Stimulated activated naive B cell treated with anti-CD40 and anti-IgM and Interleukin-4, amounts not matched to agents 10 μg/mL and 1 μg/mL and 100 μg/mL, for 72 hours (primary cell): Measurements from ENCODE around the gene CHRDL1.
"Not testable (repeated sequence)": the region's sequence is repeated elsewhere in the genome, so short reads cannot be mapped to it uniquely, and the experiment has no call there.

Experiments
- ATAC-seq, 2 donors: fragments of 150-1000 bp; cut with Tn5 transposase; replicated peaks; 2 replicates each; pipeline ENCODE4 v1.10.0; 2021; ENCODE audit warnings: moderate library complexity in 1 of 2
- DNase-seq: peaks from one replicate; pipeline ENCODE4 v3.0.0; 2021
- H3K27ac Mint-ChIP-seq: one replicate; pipeline ENCODE4 v1.8.0; 2022; ENCODE audit warnings: mild to moderate bottlenecking, mixed read lengths
- H3K27me3 Mint-ChIP-seq, 2 donors: one replicate each; pipeline ENCODE4 v1.8.0; 2022; ENCODE audit warnings: mixed read lengths in 2 of 2
- H3K36me3 Mint-ChIP-seq, 2 donors: one replicate each; pipeline ENCODE4 v1.8.0; 2022; ENCODE audit warnings: mixed read lengths in 2 of 2, mild to moderate bottlenecking in 1 of 2
- H3K4me1 Mint-ChIP-seq, 2 donors: one replicate each; pipeline ENCODE4 v1.8.0; 2022; ENCODE audit warnings: mixed read lengths in 2 of 2, mild to moderate bottlenecking in 1 of 2
- H3K4me3 Mint-ChIP-seq, 2 donors: one replicate each; pipeline ENCODE4 v1.8.0; 2022; ENCODE audit warnings: mild to moderate bottlenecking in 2 of 2, mixed read lengths in 2 of 2, moderate library complexity in 1 of 2
- H3K9me3 Mint-ChIP-seq, 2 donors: one replicate each; pipeline ENCODE4 v1.8.0; 2022; ENCODE audit warnings: mixed read lengths in 2 of 2, mild to moderate bottlenecking in 1 of 2

CHRDL1 gene

DNA sequence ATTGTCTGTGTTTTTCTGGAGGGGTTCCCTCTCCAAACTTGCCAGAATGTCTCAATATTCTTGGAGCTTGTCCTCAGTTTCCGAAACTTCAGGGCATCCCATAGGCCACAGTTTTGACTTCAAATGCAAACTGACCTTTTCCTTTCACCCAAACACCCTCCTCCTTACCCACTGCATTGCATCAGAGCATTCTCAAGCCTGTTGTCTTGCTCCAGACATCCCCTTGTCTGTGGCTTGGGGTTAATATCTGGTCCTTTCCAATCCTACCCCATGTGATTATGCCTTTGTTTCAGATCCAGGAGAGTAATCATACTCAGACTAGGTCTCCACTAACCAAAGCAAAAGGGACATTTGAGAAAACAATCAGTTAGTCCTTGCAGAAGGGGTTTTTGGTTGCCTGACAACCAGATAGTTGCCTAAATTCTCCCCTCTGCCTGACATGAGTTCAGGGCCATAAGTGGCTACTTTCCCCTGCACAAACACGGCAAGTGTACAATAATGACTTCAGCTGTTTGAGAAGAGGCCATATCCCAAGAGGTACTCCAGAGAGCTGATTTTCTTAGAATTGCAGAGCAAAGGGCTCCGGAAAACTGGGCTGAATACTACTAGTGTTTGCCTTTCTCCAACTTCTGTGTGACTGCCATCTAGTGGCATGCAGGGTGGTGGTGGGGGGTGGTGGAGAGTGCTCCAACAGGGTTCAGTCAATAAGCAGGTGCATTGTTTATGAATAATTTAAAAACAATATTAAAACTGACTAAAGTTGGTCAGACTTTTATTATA lies 130.2 kb downstream of the CHRDL1 start:
- Mint-ChIP-seq H3K4me1 (peaks cover 0 to 4% of the 10 kb centered on the region in 2 donors), H3K36me3 (no peaks in the 10 kb centered on the region), H3K9me3 (peaks cover 0 to 6% of the 10 kb centered on the region in 2 donors), H3K27me3 (peaks cover 0 to 3% of the 10 kb centered on the region in 2 donors), H3K27ac (no peak overlapping the region), H3K4me3 (no peak overlapping the region)
- peak; percentile 66 to 72 for ATAC-seq
- DNase-seq = peak; percentile 5

DNA sequence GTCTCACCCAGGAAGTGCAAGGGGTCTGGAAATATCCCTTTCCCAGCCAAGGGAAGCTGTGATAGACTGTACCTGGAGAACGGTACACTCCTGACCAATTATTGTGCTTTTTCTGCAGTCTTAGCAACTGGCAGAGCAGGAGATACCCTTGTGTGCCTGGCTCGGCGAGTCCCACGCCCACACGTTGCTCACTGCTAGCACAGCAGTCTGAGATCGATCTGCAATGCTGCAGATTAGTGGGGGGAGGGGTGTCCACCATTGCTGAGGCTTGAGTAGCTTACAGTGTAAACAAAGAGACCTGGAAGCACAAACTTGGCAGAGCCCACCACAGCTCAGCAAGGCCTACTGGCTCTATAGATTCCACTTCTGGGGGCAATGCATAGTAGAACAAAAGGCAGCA lies 138.5 kb downstream of the CHRDL1 start:
- Mint-ChIP-seq H3K36me3 (no peaks in the 10 kb centered on the region), H3K27ac (no peak overlapping the region), H3K4me1 (no peaks in the 10 kb centered on the region), H3K27me3 (no peaks in the 10 kb centered on the region), H3K9me3 (peaks cover 1 to 5% of the 10 kb centered on the region in 2 donors), H3K4me3 (no peak overlapping the region)
- DNase-seq (no peak), ATAC-seq (no peak)

GRCh38 chrX:110654280-110654679 lies 141.3 kb downstream of the CHRDL1 start:
- not testable (repeated sequence) for H3K4me1 Mint-ChIP-seq, H3K27me3 Mint-ChIP-seq, ATAC-seq, H3K36me3 Mint-ChIP-seq, H3K9me3 Mint-ChIP-seq, H3K27ac Mint-ChIP-seq, DNase-seq, H3K4me3 Mint-ChIP-seq

DNA sequence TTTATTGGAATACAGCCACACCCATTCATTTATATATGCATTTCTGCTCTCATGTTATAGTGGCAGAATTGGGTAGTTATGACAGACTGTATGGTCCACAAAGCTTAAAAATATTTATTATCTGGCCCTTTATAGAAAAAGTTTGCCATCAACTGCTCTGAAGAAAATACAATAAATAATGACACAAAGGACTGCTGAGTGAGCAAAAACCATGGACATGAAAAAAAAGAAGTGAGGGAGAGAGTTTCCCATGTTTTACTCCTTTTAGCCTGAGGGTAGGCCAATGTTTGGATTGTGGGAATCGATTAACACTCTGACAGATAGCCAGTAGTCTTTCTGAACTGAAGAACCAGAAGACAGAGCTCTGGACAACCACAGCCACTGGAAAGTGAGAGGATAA lies 149.2 kb downstream of the CHRDL1 start:
- Mint-ChIP-seq H3K36me3 (no peaks in the 10 kb centered on the region), H3K9me3 (peaks cover 0 to 5% of the 10 kb centered on the region in 2 donors), H3K27me3 (no peaks in the 10 kb centered on the region), H3K27ac (no peak overlapping the region), H3K4me1 (no peaks in the 10 kb centered on the region), H3K4me3 (no peak overlapping the region)
- ATAC-seq (no peak), DNase-seq (no peak)
